GM12875 (cell line): ENCODE results near the gene HCFC1.

ENCODE experiments used
- H3K4me3 ChIP-seq: one replicate; pipeline ENCODE4 v1.5.1; 2011; ENCODE audit warnings: low read depth, low read length, control low read depth
- TF ChIP-seq, protein P1 (sequence below): IDR thresholded peaks from 2 replicates; pipeline ENCODE4 v1.5.1; 2011; ENCODE audit warnings: low read depth, mild to moderate bottlenecking, control low read depth, inconsistent platforms, low read length, moderate library complexity, borderline replicate concordance; ENCODE audit not compliant: insufficient read depth

Gene HCFC1

GRCh38 chrX:154017766-154018517 is 46.3 kb upstream of the HCFC1 start:
- TF ChIP-seq, protein P1, sequence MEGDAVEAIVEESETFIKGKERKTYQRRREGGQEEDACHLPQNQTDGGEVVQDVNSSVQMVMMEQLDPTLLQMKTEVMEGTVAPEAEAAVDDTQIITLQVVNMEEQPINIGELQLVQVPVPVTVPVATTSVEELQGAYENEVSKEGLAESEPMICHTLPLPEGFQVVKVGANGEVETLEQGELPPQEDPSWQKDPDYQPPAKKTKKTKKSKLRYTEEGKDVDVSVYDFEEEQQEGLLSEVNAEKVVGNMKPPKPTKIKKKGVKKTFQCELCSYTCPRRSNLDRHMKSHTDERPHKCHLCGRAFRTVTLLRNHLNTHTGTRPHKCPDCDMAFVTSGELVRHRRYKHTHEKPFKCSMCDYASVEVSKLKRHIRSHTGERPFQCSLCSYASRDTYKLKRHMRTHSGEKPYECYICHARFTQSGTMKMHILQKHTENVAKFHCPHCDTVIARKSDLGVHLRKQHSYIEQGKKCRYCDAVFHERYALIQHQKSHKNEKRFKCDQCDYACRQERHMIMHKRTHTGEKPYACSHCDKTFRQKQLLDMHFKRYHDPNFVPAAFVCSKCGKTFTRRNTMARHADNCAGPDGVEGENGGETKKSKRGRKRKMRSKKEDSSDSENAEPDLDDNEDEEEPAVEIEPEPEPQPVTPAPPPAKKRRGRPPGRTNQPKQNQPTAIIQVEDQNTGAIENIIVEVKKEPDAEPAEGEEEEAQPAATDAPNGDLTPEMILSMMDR: no peak
- peak overlapping the region; percentile 62 for H3K4me3 ChIP-seq

DNA sequence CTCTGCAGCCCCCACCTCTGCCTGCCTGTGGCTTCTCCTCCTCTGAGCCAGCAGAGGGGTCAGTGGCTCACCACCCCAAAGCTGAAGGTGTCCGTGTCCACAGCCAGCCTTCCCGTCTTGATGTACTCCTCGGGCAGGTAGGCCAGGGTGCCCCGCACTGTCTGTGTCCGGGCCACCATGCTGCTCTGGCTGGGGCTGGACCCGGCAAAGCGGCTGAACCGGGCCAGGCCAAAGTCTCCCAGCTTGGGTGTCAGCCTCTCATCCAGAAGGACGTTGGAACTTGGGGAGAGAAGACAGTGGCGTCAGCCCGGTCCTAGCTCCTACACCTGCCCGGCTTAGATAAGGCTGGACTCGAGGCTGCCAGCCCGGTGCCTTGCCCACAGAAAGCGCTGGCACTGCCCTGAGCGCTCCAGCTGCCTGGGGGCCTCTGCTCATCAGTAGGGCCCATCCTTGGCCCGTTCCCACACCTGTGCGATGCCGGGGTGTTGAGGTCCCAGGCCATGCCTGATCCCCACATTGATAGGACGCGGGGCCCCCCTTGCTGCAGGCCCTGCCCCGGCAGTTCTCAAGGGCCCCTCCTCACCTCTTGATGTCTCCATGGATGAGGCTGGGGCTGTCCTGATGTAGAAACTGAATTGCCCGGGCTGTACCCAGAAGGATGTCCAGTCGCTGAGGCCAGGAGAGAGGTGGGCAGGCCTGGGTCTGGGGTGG is 44.9 kb upstream of the HCFC1 start:
- TF ChIP-seq, protein P1: no peak
- H3K4me3 ChIP-seq: no peak overlapping the region

- TF ChIP-seq, protein P1: no peak
- no peak overlapping the region for H3K4me3 ChIP-seq
These were observed 44.1 kb upstream of the HCFC1 start for GRCh38 chrX:154015581-154016264.

DNA sequence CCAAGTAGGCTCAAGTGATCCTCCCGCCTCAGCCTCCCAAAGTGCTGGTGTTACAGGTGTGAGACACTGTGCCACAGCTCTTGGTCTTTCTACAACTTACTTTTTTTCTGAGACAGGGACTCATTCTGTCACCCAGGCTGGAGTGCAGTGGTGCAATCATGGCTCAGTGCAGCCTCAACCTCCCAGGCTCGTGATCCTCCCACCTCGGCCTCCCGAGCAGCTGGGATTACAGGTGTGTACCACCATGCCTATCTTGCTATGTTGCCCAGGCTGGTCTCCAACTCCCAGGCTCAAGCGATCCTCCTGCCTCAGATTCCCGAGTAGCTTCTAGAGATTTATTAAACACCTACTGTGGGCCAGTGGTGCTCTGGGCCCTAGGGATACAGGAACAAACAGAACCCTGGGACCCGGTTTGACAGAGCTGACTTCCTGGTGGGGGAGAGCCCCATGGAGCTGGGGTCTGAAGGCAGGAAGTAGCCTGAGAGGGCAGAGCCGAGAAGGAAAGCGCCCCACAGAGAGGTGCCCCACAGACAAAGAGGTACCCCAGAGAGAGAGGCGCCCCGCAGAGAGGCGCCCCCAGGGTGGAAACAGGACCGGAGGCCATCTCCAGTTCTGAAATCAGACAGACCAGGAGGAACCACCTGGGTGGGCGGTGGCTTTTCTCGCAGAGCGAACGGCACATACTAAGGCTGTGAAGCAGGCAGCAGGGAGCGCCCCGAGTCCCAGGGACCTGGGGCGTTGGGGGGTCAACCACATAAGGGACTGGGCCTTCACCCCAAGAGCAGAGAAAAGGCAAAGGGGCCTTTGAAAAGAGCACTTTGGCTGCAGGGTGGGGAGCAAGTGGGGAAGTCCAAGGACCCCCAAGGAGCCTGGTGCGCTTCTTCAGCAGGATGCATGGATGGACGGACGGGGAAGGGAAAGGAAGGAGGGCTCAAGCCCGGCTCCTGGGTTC is 43.1 kb upstream of the HCFC1 start:
- no peak overlapping the region for H3K4me3 ChIP-seq
- TF ChIP-seq, protein P1: no peak

GRCh38 chrX:154013614-154014360 is 42.2 kb upstream of the HCFC1 start:
- no peak overlapping the region for H3K4me3 ChIP-seq
- TF ChIP-seq, protein P1: peak; percentile 94

DNA sequence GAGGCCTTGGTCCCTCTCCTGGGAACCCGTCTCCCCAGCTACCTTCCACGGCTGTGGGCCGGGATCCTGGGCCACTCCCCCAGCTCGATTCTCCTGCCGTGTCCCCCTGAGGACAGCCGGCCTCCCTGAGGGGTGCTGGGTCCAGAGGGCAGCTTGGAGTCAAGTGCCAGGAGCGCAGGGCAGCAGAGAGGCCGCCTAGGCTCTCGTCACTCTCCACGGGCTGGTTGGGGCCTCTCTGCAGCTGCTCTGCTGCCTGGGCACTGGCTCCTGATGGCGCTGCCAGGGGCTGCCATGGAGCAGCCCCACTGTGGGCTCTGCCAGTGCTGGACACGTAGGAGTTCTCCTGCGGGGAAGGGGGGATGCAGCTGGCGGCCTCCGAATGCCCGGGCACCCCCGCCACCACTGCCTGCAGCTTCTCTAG is 41.4 kb upstream of the HCFC1 start:
- no peak overlapping the region for H3K4me3 ChIP-seq
- TF ChIP-seq, protein P1: no peak
